Measurements from ENCODE around the gene METTL9. TPM values are rescaled to one million over a fixed set of nuclear protein-coding genes. Genes with fewer than 3 reads are reported as not detected.

The METTL9 gene
- total and polyA plus RNA-seq, 2 experiments from 2014 or later, result 72.5 to 152 TPM

GRCh38 chr16:21593530-21594289 is 5.7 kb upstream of the METTL9 start:
- Histone ChIP-seq H2AFZ (no peak overlapping the region), H3K27ac (ENCODE audit: low read depth) (no peak overlapping the region)
- H3K27me3 Mint-ChIP-seq (ENCODE audit: insufficient read depth, low read depth, poor library complexity), result peaks cover under 1% of the 10 kb centered on the region

More at GRCh38 chr16:21593530-21594289, 5.7 kb upstream of the METTL9 start:
- H3K36me3 Mint-ChIP-seq (ENCODE audit: low read depth), result no peaks in the 10 kb centered on the region
- Histone ChIP-seq H3F3A (replicated peaks; ENCODE audit: low read depth) (no peaks in the 10 kb centered on the region), H3K4me3 (no peak overlapping the region), H3K4me1 (ENCODE audit: insufficient read depth) (0 out of 2 replicates have a peak, but pooled peaks cover 4% of the 10 kb centered on the region), H3K27me3 (ENCODE audit: insufficient read depth) (no peaks in the 10 kb centered on the region), H3K36me3 (ENCODE audit: insufficient read depth) (no peaks in the 10 kb centered on the region), H3K79me2 (replicated peaks; ENCODE audit: insufficient read depth) (no peaks in the 10 kb centered on the region), H3K9me2 (ENCODE audit: insufficient read depth) (no peaks in the 10 kb centered on the region), H3K4me2 (no peak overlapping the region), H4K20me1 (replicated peaks; ENCODE audit: insufficient read depth) (no peaks in the 10 kb centered on the region)
- no peak for DNase-seq (ENCODE audit: low spot score)
- ATAC-seq, result no peak
- TF ChIP-seq ZNF114 (CRISPR knock-in tag; IDR thresholded peaks at IDR 0.05) (no peak), EZH2phosphoT487 (IDR thresholded peaks at IDR 0.05; ENCODE audit: unreplicated experiment) (no peak), STAT1 (IDR thresholded peaks at IDR 0.05; ENCODE audit: unreplicated experiment) (no peak), CREB1 (CRISPR knock-in tag; IDR thresholded peaks at IDR 0.05; ENCODE audit: low read depth) (no peak), ZNF331 (CRISPR knock-in tag; IDR thresholded peaks at IDR 0.05; ENCODE audit: low read depth) (no peak), POLR2AphosphoS5 (IDR thresholded peaks at IDR 0.05; ENCODE audit: low read depth) (no peak), EZH2 (IDR thresholded peaks at IDR 0.05; ENCODE audit: low read depth, unreplicated experiment) (no peak), NANOG (IDR thresholded peaks at IDR 0.05; ENCODE audit: borderline replicate concordance) (no peak), REST (IDR thresholded peaks at IDR 0.05; ENCODE audit: unreplicated experiment) (no peak), JUNB (IDR thresholded peaks at IDR 0.05; ENCODE audit: unreplicated experiment) (no peak)
- TF ChIP-seq, protein P1, sequence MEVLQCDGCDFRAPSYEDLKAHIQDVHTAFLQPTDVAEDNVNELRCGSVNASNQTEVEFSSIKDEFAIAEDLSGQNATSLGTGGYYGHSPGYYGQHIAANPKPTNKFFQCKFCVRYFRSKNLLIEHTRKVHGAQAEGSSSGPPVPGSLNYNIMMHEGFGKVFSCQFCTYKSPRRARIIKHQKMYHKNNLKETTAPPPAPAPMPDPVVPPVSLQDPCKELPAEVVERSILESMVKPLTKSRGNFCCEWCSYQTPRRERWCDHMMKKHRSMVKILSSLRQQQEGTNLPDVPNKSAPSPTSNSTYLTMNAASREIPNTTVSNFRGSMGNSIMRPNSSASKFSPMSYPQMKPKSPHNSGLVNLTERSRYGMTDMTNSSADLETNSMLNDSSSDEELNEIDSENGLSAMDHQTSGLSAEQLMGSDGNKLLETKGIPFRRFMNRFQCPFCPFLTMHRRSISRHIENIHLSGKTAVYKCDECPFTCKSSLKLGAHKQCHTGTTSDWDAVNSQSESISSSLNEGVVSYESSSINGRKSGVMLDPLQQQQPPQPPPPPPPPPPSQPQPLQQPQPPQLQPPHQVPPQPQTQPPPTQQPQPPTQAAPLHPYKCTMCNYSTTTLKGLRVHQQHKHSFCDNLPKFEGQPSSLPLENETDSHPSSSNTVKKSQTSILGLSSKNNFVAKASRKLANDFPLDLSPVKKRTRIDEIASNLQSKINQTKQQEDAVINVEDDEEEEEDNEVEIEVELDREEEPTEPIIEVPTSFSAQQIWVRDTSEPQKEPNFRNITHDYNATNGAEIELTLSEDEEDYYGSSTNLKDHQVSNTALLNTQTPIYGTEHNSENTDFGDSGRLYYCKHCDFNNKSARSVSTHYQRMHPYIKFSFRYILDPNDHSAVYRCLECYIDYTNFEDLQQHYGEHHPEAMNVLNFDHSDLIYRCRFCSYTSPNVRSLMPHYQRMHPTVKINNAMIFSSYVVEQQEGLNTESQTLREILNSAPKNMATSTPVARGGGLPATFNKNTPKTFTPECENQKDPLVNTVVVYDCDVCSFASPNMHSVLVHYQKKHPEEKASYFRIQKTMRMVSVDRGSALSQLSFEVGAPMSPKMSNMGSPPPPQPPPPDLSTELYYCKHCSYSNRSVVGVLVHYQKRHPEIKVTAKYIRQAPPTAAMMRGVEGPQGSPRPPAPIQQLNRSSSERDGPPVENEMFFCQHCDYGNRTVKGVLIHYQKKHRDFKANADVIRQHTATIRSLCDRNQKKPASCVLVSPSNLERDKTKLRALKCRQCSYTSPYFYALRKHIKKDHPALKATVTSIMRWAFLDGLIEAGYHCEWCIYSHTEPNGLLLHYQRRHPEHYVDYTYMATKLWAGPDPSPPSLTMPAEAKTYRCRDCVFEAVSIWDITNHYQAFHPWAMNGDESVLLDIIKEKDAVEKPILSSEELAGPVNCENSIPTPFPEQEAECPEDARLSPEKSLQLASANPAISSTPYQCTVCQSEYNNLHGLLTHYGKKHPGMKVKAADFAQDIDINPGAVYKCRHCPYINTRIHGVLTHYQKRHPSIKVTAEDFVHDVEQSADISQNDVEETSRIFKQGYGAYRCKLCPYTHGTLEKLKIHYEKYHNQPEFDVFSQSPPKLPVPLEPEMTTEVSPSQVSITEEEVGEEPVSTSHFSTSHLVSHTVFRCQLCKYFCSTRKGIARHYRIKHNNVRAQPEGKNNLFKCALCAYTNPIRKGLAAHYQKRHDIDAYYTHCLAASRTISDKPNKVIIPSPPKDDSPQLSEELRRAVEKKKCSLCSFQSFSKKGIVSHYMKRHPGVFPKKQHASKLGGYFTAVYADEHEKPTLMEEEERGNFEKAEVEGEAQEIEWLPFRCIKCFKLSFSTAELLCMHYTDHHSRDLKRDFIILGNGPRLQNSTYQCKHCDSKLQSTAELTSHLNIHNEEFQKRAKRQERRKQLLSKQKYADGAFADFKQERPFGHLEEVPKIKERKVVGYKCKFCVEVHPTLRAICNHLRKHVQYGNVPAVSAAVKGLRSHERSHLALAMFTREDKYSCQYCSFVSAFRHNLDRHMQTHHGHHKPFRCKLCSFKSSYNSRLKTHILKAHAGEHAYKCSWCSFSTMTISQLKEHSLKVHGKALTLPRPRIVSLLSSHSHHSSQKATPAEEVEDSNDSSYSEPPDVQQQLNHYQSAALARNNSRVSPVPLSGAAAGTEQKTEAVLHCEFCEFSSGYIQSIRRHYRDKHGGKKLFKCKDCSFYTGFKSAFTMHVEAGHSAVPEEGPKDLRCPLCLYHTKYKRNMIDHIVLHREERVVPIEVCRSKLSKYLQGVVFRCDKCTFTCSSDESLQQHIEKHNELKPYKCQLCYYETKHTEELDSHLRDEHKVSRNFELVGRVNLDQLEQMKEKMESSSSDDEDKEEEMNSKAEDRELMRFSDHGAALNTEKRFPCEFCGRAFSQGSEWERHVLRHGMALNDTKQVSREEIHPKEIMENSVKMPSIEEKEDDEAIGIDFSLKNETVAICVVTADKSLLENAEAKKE (CRISPR knock-in tag; IDR thresholded peaks at IDR 0.05), result no peak
- TF ChIP-seq, protein P2, sequence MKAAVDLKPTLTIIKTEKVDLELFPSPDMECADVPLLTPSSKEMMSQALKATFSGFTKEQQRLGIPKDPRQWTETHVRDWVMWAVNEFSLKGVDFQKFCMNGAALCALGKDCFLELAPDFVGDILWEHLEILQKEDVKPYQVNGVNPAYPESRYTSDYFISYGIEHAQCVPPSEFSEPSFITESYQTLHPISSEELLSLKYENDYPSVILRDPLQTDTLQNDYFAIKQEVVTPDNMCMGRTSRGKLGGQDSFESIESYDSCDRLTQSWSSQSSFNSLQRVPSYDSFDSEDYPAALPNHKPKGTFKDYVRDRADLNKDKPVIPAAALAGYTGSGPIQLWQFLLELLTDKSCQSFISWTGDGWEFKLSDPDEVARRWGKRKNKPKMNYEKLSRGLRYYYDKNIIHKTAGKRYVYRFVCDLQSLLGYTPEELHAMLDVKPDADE (IDR thresholded peaks at IDR 0.05), result no peak
- TF ChIP-seq, protein P3, sequence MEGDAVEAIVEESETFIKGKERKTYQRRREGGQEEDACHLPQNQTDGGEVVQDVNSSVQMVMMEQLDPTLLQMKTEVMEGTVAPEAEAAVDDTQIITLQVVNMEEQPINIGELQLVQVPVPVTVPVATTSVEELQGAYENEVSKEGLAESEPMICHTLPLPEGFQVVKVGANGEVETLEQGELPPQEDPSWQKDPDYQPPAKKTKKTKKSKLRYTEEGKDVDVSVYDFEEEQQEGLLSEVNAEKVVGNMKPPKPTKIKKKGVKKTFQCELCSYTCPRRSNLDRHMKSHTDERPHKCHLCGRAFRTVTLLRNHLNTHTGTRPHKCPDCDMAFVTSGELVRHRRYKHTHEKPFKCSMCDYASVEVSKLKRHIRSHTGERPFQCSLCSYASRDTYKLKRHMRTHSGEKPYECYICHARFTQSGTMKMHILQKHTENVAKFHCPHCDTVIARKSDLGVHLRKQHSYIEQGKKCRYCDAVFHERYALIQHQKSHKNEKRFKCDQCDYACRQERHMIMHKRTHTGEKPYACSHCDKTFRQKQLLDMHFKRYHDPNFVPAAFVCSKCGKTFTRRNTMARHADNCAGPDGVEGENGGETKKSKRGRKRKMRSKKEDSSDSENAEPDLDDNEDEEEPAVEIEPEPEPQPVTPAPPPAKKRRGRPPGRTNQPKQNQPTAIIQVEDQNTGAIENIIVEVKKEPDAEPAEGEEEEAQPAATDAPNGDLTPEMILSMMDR (conservative IDR thresholded peaks at IDR 0.05; ENCODE audit: low read depth in 2 of 2), result no peak
- no peaks in the 10 kb centered on the region for H3K9me3 Mint-ChIP-seq
- no peak overlapping the region for H3K27ac Mint-ChIP-seq
- no peak overlapping the region for H3K4me3 Mint-ChIP-seq
- H3K4me1 Mint-ChIP-seq, result peaks cover 7% of the 10 kb centered on the region; the same call in 2 of the 3 replicates

All from GM23338 (cell line).